ENCODE data around the gene CTSZ.
"Not testable (repeated sequence)": the region's sequence is repeated elsewhere in the genome, so short reads cannot be mapped to it uniquely, and the experiment has no call there.

Gene CTSZ

GRCh38 chr20:59006864-59007664 lies at the start of gene CTSZ:
Gene CTSZ, minus strand, starts transcription at chr20:59007254. Its CDS starts 126 bp downstream, at chr20:59007128.
- DNase-seq (ENCODE audit: low read depth) = no peak

DNA sequence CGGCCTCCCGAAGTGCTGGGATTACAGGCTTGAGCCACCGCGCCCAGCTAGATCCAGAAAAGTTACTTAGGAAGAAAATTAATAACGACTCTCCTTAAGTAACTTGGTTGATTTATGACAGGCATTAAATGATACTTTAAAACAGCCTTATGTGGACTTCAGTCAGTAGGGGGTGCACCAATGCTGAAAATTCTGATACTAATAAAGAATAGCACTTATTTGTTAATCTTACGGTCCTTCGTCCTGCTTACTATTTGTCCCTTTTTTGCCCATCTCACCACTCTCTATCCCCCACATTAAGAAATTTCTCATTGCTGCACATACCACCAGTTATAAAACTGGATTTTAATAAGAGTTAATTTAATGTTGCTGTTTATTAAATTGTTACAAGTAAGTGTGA lies 48.2 kb upstream of the CTSZ start:
- no peak for DNase-seq (ENCODE audit: low read depth)

- no peak for DNase-seq (ENCODE audit: low read depth)
Measured at GRCh38 chr20:59051666-59052185, 44.7 kb upstream of the CTSZ start.

- no peak for DNase-seq (ENCODE audit: low read depth)
Measured at GRCh38 chr20:59050437-59050836, 43.4 kb upstream of the CTSZ start.

- DNase-seq (ENCODE audit: low read depth) = no peak
Measured at GRCh38 chr20:59048681-59049030, 41.6 kb upstream of the CTSZ start.

- DNase-seq (ENCODE audit: low read depth) = no peak
Measured at GRCh38 chr20:59047938-59048680, 41.1 kb upstream of the CTSZ start.

DNA sequence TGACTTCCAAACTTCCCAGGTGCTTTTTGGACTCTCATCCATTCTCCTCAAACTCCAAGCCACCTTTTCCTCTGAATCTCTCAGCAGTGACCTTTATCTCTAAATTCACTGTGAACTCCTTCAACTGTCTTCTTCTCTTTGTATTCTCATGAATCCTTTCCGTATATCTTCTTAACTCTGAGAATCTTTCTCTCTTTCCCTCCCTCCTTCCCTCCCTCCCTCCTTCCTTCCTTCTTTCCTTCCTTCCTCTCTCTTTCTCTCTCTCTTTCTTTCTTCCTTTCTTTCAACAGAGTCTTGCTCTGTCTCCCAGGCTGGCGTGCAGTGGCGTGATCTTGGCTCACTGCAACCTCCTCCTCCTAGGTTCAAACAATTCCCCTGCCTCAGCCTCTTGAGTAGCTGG lies 39.8 kb upstream of the CTSZ start:
- no peak for DNase-seq (ENCODE audit: low read depth)

DNA sequence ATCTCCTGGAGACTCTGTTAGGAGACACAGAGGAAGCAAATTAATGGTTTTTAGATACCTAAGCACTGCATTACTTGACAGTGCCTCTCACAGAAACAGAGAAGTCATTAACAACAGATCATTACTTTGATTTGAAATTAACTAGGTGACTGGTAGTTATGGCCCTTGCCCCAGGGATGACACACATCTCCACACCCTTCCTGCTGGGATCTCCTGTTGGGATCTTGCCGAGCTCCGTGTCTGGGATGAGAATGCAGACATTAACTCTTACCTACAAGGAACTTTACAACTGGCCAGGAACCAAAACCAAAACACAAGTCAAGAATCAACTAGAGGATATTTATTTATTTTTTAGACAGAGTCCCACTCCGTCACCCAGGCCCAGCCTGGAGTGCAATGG lies 37.7 kb upstream of the CTSZ start:
- DNase-seq (ENCODE audit: low read depth) = no peak

GRCh38 chr20:59044295-59044694 lies 37.2 kb upstream of the CTSZ start:
- DNase-seq (ENCODE audit: low read depth) = no peak

DNA sequence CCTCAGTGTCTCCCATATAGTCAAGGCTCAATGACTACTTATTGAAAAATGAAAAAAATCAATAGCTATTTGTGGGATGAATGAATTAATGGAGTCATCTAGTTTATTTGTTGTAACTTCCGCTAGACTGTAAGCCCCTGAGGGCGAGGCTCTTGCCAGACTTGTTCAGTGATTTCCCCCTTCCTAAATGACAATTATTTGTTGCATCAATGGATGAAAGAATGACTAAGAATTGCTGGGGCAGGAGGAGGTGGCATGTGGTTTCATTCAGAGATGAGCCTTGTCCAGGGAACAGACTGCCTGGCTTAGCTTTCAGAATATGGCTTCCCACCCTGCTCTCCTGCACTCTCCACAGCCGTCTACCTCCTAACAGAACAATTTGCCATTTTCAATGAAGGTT lies 36.6 kb upstream of the CTSZ start:
- DNase-seq (ENCODE audit: low read depth) = no peak

DNA sequence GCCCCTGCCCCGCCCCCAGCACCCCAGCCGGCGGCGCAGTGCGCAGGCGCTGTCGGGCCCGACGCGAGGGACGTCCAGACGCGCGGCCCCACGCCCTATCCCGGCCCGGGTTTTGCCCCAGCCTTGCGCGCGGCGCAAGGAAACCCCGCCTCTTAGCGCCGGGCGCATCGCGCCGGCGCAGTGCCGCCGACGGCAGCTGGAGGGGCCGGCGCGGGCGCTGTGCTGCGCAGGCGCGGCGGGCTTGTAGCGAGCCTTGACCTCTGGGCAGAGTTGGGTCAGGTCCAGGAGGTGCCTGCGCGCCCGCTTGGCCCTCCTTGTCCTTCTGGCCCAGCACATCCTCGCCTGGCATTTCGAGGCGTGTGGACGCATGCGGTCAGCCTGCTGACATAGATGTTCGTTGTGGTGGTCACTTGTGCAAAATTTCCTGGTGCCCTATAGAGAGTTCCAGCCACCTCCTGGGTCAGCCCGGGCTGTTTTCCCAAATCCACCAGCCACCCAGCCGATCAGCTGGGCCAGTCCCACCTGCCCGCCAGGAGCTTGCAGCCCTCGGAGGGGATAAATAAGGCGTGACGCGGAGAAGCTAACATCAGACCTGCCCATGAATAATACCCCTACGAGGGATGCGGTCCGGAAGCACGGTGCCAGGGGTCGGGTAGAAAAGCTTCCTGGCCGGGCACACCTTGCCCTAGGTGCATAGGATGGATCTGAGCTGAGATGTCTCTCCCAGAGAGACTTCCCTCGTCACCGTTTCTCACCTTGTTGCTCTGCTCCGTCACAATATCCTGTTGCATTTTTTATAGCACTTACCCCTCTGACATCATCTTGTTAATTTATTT lies 36.0 kb upstream of the CTSZ start:
- peak; percentile 77 for DNase-seq (ENCODE audit: low read depth)

DNA sequence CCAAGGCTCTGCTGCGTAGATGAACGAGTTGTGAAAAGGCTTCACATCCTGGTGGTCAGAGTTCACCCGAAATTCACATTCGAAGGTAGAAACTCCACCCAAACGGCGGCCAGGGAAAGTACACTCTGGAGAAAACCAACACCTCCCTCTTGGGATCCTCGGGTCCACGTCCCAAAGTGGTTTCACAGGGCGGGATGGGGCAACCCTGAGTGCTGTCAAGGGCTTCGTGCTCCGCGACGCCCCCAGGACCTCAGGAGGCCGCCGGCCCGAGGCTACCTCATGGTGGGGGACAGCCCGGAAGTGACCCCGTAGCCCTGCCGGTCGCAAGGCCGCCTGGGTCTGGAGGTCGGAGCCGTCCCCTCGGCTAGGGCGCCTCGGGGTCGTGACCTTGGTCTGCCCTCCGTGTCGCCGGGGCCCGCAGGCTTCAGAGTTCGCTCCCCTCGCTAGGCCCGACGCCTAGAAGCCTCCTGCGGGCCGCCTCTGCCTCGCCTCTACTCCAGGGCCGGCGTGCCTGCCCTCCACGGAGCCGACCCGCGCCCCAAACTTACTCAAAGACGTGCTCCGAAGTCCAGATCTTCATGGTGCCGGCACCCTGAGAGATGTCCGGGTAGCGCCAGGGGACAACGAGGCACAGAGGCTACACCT lies 35.2 kb upstream of the CTSZ start, which contains the start of gene PRELID3B:
PRELID3B (minus strand) TSS at position 636 of the 645 bp plus-strand sequence; CDS start at position 580, 56 bp downstream.
- no peak for DNase-seq (ENCODE audit: low read depth)

DNA sequence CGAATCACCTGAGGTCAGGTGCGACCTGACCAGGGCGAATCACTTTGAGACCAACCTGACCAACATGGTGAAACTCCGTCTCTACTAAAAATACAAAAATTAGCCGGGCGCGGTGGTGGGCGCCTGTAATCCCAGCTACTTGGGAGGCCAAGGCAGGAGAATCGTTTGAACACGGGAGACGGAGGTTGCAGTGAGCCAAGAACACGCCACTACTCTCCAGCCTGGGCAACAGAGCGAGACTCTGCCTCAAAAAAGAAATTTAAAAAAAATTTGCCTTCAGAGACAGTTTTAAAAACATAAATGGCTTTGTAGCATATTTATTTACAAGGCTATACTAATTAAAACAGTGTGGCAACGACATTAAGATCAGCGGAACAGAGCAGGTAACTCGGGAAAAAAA lies 34.4 kb upstream of the CTSZ start:
- not testable (repeated sequence) for DNase-seq (ENCODE audit: low read depth)

DNA sequence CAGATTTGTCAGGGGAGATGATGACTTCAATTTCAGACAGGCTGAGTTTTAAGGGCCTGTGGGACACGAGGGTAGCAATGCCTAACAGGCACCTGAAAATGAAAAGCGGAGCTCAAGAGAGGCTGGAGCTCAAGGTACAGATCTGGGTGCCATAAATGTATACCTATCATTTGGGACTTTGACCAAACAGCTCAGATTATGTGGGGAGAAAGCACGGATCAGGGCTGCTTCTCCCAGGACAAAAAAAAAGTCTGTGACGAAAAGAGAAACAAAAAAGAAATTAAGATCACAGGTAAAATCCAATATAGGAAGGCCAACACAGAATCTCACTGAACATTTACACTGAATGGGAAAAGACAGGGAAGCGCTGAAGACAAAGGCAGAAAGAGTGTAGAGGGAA lies 33.6 kb upstream of the CTSZ start:
- no peak for DNase-seq (ENCODE audit: low read depth)

- DNase-seq (ENCODE audit: low read depth) = no peak
Measured at GRCh38 chr20:59039233-59039632, 32.2 kb upstream of the CTSZ start.

- no peak for DNase-seq (ENCODE audit: low read depth)
Measured at GRCh38 chr20:59037386-59037785, 30.3 kb upstream of the CTSZ start.

DNA sequence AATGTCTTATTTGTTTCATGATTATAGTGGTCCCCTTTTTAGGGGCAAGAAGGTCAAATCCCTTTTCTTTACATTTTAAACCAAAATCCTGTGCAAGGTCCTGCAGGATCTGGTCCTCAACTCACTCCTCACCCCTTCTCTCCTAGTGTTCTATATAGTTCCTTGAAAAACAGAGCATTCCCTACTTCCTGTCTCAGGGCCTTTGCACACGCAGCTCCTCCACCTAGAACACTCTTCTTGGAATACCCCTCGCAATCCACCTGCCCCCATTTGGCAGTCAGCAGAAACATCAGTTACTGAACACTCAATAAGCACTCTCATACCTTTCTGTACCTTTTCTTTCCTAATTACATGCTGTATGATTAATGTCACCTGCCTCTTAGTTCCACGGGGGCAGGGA lies 28.3 kb upstream of the CTSZ start:
- DNase-seq (ENCODE audit: low read depth) = no peak

DNA sequence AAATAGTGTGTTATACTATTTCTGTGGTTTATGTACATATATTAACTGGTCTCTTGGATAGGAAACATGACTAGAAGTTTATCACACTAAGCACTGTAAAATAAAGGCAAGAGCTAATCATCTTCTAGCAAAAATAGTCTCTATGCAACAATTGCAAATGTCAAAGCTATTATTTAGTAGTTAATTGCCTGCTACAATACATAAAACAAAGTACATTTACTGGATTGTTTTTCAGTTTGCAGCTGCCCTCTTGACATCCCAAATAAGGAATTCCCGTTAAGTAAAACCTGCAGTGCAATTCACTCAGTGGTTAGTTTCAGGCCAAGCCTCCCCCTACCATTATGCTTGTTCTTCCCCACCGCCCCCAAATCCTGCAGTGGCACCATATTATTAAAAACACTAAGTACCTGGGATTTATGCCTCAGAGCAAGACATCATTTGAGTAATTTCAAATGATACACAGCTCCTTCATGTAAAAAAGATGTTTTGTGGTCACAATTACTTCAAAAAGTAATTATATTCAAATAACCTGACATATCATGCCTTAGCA lies 26.6 kb upstream of the CTSZ start:
- no peak for DNase-seq (ENCODE audit: low read depth)

DNA sequence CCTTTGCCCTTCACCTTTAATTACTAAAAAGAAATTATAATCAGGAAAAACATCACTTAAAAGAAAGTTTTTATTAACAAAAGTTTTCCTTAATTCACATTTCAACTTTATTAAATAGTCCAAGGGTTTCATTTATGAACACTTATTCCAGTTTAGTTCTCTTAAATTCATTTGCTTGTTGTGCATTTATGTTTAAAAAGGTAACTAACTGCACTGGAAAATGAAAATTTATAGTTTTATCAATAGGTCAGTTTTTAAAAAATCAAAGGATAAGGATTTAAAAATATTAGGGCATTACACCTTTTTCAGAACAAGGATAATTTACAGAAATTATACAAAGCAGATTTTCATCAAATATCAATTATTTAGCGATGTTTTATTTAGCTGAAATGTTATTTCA lies 26.0 kb upstream of the CTSZ start:
- DNase-seq (ENCODE audit: low read depth) = no peak

GRCh38 chr20:59032713-59033059 lies 25.6 kb upstream of the CTSZ start:
- no peak for DNase-seq (ENCODE audit: low read depth)

GRCh38 chr20:59032023-59032712 lies 25.1 kb upstream of the CTSZ start, which contains the start of gene ATP5F1E:
Gene ATP5F1E, minus strand, starts transcription at chr20:59032335. Its CDS starts 84 bp downstream, at chr20:59032251.
- peak; percentile 88 for DNase-seq (ENCODE audit: low read depth)

Measured in stimulated activated CD8-positive, alpha-beta memory T cell treated with anti-CD3 and anti-CD28 coated beads, Interleukin-15, amount 100 ng/mL, for 1 hour (primary cell).